IPS-NIHi11 (cell line): ENCODE data around the gene GRIK3.
"Not testable (repeated sequence)": the region's sequence is repeated elsewhere in the genome, so short reads cannot be mapped to it uniquely, and the experiment has no call there.

ENCODE experiments used
- DNase-seq: peaks from one replicate; pipeline ENCODE4 v3.0.0; 2012; ENCODE audit warnings: mixed read lengths, low spot score

GRIK3 gene

GRCh38 chr1:36783475-36783874 is 250.8 kb downstream of the GRIK3 start:
- no peak for DNase-seq

DNA sequence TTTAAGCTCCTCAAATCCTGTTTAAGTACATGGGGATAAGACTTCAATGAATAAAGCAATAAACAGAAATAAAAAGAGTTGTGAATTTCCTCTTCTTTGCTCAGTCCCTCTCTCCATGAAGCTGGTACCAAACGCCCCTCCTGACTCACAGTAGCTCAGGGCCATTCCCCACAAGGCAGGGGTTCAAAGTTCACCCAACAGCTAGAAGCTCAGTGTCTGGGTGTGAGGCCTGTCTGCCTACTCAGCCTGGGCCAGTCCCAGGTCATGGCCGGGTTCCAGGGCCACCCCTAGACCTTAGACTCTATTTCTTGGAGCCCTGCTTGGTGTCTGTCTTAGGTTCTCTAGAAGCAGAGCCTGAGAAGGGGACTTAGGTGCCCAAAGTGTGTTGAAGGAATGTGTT is 251.5 kb downstream of the GRIK3 start:
- DNase-seq = no peak

DNA sequence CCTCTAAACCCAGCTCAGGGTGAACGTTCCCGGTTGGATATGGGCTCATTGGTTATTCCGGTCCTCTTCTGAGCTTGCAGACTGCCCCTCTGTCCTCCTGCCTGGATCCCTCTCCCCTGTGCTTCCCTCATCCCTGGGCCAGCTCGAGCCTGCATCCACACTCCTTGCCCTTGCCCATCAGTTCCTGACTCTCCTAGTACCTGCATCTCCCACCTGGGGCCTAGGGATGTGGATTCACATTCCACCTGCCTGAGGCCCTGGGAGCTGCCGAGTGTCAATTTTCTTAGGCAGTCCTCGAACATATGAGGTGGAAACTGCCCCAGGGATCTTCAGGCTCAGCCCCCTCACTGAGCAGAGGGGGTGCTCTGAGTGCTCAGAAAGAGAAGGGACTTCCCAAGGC is 252.2 kb downstream of the GRIK3 start:
- no peak for DNase-seq

DNA sequence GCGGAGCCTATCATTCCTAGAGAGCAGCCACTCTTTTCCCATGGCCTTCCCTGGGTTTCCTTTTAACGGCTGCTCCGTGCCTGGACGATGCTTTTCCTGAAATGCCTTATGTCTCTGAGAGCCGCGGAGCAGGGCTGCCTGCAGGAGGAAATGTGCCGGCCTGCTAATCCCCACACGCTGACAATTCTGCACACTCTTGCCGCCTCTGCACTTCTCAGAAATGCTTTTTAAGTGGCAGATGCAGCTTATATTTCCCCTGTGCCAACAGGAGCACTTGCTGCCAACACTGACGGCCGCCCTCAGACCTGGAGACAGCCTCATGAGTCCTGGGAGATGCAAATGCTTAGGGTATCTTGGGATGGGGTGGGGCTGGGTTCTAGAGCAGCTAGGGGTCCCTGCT is 253.2 kb downstream of the GRIK3 start:
- no peak for DNase-seq

DNA sequence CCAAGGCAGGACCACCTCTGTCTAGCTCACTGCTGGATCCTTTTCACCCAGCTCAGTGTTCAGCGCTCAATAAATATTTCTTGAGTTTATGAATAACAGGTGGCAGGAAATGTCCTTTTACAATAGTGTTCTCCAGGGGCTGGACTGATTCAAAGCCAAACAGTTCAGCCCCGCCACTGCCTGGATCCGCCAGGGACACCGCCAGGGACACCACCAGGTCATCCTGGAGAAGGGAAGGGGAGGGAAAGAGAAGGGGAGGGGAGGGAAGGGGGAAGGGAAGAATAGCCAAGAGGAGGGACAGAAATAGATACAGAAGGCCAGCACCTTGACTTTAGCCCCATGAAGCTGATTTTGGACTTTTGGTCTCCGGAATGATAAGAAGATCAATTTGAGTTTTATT is 255.6 kb downstream of the GRIK3 start:
- DNase-seq = peak; percentile 30

DNA sequence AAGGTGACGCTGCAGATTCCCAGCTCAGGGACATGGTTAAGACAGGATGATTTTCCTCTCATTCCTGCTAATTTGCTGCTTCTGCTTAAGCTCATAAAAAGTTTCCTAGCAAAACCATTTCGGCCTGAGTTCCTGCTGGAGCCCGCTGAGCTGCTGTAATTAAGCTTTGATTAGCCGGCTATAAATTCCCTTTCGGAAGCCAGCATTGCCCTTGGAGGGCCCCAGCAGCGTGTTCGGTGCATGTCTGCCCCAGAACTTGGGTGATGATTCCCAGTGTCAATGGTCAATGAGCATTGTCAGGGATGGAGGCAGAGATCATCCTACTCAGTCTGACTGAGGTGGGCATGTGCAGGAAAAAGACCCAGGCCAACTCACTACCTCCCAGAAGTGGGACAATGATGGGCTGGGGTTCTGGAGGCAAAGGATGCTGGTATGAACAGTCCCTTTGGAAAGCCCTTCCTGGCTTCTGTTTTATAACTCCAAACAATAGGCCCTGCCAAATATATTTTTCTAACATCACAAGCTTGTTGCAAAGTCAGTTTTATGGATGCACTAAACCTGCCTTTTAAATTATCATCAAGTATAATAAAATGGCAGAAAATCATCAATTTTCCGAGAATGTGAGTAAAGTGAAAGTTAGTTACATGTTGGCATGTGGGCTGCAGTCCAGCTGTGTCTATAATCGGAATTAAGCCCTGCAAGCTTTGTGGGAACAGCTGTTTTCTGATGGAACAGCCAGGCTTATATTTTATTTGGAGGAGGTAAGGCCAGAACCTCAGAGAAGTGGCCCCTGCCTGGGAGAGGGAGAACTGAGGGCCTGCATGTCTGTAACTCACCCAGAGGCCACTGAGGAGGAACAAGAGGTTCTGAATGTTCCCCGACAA is 257.1 kb downstream of the GRIK3 start:
- DNase-seq = no peak

GRCh38 chr1:36776256-36776655 is 258.1 kb downstream of the GRIK3 start:
- DNase-seq = no peak

DNA sequence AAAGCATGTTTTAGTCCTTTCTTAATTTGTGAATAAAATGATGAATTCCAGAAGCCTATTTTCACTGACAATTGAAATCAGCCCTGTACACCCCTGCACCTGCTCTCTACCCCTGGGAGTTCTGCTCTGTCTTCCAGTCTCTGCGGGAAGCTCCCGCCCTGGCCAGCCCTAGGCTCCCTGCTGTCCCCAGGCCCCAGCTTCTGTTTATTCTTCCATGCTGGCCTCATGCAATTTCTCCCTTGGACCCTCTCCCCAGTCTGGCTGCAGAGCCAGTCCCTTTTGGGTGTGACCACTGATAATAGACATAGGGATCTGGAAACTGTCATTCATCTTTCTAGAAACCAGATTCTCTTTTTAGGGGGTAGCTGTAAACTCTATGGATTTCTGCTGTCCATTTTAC is 258.6 kb downstream of the GRIK3 start:
- no peak for DNase-seq

DNA sequence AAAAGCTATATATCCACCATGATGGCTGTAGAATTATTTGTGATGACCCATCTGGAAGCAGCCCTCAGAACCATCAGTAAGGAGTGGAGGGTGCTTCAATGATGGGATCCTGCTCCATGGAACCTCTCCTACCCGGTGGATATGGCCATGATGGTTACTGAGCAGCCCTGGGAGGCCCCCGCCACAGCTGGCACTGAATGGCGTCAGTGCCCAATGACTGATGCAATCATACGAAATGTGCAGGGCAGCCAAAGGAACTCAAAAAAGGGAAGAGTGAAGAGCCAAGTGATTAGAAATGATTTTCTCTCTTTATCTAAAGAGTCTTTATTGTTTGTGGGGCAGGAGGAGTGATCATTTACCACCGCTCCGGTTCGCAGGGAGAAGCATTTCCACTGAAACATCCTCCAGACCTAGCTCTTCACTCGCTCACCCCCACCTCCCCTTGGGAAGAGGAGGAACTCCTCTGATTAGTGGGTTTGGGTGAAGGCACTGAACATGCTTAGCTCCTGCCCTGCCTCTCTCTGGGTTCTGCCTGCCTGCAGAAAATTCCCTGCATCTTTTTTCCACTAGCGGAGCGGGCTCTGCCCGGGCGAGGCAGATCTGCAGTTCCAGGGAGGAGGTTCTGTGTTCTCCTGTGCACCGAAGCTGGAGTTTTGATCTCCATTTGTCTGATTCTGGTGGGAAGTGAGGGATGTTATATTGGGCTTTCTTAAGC is 260.3 kb downstream of the GRIK3 start:
- DNase-seq = peak; percentile 39

DNA sequence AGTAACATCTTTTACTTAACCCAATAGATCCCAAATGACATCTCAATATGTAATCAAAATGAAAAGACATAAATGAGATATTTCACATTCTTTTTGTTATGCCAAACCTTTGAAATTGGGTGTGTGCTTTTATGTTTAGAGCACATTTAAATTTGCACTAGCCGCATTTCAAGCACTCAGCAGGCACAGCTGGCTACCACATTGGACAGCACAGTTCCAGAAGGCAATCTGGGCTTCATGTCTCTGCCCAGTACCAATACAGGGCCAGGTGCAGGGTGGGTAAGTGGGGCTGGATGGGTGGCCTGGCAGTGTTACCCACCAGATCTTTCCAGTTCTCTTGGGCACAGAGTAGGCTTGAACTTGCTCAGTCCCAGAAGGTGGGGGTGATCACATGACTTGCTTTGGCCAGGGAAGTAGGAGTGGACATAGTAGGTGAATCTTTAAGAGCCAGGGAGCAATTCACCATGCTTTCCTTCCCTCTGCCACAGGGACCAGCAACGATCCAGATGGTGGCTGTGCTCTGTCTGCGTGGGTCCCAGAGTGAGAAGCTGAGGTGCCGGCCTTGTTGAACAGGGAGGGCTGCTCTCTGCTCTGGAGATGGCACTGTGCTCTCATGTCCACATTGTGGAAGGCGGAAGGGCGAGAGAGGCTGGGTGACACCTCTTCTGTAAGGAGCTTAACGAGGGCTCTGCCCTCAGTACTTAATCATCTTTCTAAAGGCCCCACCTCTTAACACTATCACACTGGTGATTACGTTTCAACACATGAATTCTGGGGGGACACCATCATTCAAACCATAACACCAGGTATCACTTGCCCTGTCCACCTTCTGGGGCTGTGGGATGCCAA is 261.4 kb downstream of the GRIK3 start:
- DNase-seq = no peak

- DNase-seq = peak; percentile 38
Measured at GRCh38 chr1:36771660-36772284, 262.5 kb downstream of the GRIK3 start.

GRCh38 chr1:36771240-36771639 is 263.1 kb downstream of the GRIK3 start:
- peak; percentile 72 for DNase-seq

DNA sequence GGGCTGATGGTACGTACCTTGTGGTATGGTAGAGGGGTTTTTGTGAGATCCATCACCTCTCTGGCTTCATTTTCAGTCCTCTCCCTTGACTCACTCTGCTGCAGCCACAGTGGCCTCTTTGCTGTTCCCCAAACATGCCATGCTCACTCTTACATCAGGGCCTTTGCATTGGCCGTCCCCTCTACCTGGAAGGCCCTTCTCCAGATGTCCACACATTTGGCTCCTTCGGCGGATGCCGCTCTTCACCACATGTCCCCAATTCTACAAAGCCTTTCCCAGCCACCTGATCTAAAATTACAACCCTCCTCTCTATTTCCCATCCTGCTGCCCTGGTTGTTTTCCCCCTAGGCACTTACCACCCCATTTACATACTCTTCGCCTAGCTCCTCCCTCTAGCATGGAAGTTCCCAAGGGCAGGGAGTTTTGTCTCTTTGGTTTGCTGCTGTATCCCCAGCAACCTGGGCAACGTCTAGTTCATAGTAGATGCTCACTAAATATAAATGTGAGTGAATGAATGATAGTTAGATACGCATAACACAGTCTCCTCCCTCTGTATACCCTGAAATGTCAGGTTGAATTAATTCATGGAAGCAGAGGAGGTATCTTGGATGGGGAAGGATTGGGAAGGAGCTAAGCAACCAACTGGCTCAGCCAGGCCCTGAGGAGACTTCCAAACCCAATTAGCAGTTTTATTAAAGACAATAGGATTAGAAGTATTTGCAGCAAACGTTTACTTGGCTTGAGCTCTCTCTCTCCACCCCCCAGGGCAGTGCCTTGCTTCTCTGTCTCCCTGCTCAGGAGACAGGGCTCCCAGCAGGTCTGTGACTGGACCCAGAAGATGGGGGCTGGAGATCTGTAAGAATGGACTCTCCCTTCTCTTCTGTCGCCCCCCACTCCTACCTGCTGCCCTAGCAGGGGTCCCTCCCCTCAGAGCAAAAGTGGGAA is 264.2 kb downstream of the GRIK3 start:
- peak; percentile 37 for DNase-seq

DNA sequence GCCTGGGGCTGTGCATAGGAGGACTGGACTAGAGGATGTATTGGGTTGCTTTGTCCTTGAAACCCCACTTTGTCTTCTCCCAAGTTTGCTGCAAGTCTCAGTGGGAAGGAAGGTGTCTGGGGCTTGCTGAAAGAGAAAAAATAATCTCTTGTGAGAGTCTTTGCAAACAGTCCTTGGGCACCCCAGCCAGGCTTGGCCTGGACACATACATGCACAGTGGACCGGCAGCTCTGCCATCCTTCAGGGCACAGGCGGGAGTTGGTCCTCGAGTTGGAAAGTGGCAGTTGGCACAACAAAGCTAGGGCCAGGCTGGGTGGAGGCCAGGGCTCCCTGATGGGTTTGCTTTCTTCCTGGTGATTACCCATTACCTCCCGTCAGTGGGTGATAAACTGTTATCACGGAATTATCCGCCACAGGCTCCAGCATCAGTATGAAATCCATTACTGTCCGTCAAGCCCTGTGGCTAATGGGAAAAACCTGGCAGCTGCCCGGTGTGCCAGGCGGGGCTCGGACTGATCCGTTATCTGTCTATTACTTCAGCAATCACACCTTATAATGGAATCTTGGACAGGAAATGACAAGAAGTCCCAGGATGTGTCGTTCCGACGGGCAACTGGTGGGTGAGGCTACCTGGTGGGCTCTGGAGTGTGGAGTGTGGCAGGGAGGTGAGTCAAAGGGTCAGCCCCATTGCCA is 265.7 kb downstream of the GRIK3 start:
- DNase-seq = no peak

DNA sequence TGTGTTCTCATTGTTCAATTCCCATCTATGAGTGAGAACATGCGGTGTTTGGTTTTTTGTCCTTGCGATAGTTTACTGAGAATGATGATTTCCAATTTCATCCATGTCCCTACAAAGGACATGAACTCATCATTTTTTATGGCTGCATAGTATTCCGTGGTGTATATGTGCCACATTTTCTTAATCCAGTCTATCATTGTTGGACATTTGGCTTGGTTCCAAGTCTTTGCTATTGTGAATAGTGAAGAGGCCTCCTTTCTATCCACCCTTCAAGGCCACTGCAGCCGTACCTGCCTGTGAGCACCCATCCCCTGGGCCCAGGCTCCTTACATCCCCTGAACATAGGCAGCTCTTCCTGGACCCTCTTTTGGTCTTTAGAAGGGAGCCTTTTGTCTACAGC is 266.9 kb downstream of the GRIK3 start:
- DNase-seq = not testable (repeated sequence)

GRCh38 chr1:36766481-36766880 is 267.8 kb downstream of the GRIK3 start:
- no peak for DNase-seq

DNA sequence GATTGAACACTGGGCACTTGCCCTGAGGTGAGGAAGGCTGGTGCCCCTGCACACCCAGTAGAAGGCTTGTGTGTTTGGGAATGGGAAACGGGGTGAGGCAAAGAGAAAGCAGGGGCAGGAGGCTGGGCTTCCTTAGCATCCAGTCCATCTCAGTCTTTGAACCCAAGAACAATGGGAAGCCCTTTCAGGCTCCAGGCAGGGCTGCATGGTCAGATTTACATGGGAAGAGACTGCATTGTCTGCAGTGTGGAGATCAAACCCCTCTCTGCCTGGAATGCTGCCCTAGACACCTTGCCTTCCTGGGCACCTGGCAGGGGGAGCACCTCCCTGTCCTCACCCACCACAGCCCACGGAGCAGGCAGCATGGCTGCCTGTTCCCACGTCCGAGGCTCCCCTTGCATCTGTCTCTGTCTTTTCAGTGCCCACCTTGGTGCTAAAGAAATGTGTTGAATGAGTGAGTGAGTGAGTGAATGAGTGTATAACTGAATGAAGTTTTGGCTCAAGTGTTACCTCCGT is 268.5 kb downstream of the GRIK3 start:
- peak; percentile 24 for DNase-seq

DNA sequence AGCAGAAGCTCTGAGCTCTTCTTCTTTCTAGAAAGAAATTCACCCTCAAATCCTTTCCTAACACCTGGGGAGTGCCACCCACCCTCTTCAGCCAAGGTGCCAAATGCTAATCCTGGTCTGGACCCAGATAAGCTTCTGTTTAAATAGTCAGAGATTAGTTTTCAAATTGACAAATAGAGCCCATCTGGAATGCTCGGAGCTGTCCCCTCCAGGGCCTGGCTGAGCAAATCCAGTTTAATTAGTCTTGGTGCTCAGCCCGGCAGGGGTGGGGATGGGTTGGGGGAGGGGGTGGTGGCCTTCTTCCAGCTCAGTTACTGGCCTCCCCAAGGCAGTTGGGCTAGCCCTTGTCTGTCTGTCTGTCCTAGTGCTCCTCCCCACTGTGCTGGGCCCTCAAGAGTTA is 269.5 kb downstream of the GRIK3 start:
- DNase-seq = no peak

DNA sequence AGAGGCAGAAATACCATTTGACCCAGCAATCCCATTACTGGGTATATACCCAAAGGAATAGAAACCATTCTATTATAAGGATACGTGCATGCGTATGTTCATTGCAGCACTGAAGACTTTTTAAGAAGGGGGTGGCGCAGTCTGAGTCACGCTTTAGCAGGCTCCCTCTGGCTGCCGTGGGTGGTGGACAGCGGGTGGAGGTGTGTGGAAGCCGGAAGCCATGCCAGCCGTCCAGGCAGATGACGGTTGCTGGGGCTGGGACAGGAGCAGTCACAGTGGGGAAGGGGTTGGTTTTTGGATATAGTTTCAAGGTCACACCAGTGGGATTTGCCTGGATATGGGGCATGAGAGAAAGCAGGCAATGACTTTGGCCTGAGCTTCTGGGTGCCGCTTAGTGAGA is 270.5 kb downstream of the GRIK3 start:
- DNase-seq = no peak

- DNase-seq = no peak
Measured at GRCh38 chr1:36762174-36762573, 272.1 kb downstream of the GRIK3 start.
